NT2/D1 (cell line): Measurements from ENCODE around the gene BRD1.

ENCODE experiments used
- DNase-seq: peaks from one replicate; pipeline ENCODE4 v3.0.0-alpha.2; 2011; ENCODE audit warnings: low read depth, low spot score
- H3K27me3 ChIP-seq: 2 replicates; pipeline ENCODE4 v1.6.0; 2011; ENCODE audit warnings: mild to moderate bottlenecking; ENCODE audit not compliant: insufficient read length, insufficient read depth
- H3K36me3 ChIP-seq: 2 replicates; pipeline ENCODE4 v1.6.1; 2011; ENCODE audit warnings: mild to moderate bottlenecking, low read length, mixed read lengths; ENCODE audit not compliant: insufficient read depth, insufficient read length
- H3K4me1 ChIP-seq: 2 replicates; pipeline ENCODE4 v1.5.1; 2011; ENCODE audit not compliant: insufficient read depth, insufficient read length
- H3K4me3 ChIP-seq: 2 replicates; pipeline ENCODE4 v1.5.1; 2011; ENCODE audit warnings: low read depth; ENCODE audit not compliant: insufficient read length
- H3K9ac ChIP-seq: 2 replicates; pipeline ENCODE4 v1.6.0; 2011; ENCODE audit warnings: low read depth; ENCODE audit not compliant: insufficient read length
- H3K9me3 ChIP-seq: 2 replicates; pipeline ENCODE4 v1.5.1; 2011; ENCODE audit warnings: mild to moderate bottlenecking, low read length; ENCODE audit not compliant: insufficient read depth
- SUZ12 ChIP-seq: IDR thresholded peaks from 2 replicates; pipeline ENCODE4 v1.6.1; 2011; ENCODE audit not compliant: insufficient read length, insufficient read depth; ENCODE audit errors: extremely low read depth
- YY1 ChIP-seq: IDR thresholded peaks from 2 replicates; pipeline ENCODE4 v1.6.1; 2011; ENCODE audit not compliant: insufficient read length, insufficient read depth
- ZNF274 ChIP-seq: IDR thresholded peaks from 2 replicates; pipeline ENCODE4 v1.6.1; 2011; ENCODE audit warnings: mild to moderate bottlenecking, low read depth, low read length

Gene BRD1

DNA sequence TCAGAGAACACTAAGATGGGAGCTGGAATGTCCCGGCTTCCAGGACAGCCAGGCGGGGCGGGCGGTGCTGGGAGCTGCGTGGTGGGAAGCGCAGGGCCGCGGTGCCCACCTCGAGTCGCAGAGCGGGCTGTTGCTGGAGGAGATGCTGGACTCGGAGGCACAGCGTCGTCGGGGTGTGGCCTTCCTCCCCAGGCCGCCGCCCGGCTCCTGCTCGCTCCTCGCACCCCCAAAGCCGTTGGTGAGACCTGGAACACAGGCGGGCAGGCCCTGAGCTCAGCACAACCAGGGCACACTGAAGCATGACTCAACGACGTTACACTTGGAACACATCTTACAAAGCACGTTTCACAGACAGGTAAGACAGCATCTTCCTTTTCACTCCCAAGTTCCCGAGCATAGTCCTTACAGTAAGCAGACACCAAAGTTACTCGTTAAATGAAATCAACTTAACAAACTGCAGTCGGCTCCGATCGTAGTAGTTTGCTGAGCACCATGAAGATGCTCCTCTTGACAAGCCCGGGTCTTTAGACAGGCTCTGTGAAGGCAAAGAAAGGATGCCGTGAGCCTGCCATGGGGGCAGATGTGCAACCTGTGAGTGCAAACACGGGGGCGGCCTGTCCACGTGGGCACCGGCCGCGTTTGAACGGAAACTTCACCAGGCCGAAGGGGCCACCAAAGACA lies 50.0 kb downstream of the BRD1 start:
- Histone ChIP-seq H3K4me1 (peaks cover 4% of the 10 kb centered on the region), H3K36me3 (peaks cover 78% of the 10 kb centered on the region), H3K27me3 (no peaks in the 10 kb centered on the region), H3K9ac (no peak overlapping the region), H3K9me3 (no peaks in the 10 kb centered on the region), H3K4me3 (no peak overlapping the region)
- TF ChIP-seq SUZ12 (no peak), YY1 (no peak), ZNF274 (no peak)
- DNase-seq: no peak

GRCh38 chr22:49776891-49777290 lies 50.8 kb downstream of the BRD1 start:
- Histone ChIP-seq H3K4me1 (peaks cover 4% of the 10 kb centered on the region), H3K27me3 (no peaks in the 10 kb centered on the region), H3K9ac (no peak overlapping the region), H3K4me3 (no peak overlapping the region), H3K36me3 (peaks cover 82% of the 10 kb centered on the region), H3K9me3 (no peaks in the 10 kb centered on the region)
- DNase-seq: no peak
- TF ChIP-seq SUZ12: no peak

- TF ChIP-seq YY1 (no peak), SUZ12 (no peak), ZNF274 (no peak)
- H3K4me1 ChIP-seq: peaks cover 4% of the 10 kb centered on the region
- no peak for DNase-seq
- H3K9ac ChIP-seq: no peak overlapping the region
- H3K36me3 ChIP-seq: peaks cover 73% of the 10 kb centered on the region
- no peaks in the 10 kb centered on the region for H3K9me3 ChIP-seq
- no peak overlapping the region for H3K4me3 ChIP-seq
- H3K27me3 ChIP-seq: no peaks in the 10 kb centered on the region
Measured at GRCh38 chr22:49775867-49776511, 51.7 kb downstream of the BRD1 start.

GRCh38 chr22:49775191-49775866 lies 52.3 kb downstream of the BRD1 start:
- H3K36me3 ChIP-seq: peaks cover 68% of the 10 kb centered on the region

GRCh38 chr22:49774499-49775151 lies 53.0 kb downstream of the BRD1 start:
- H3K27me3 ChIP-seq: no peaks in the 10 kb centered on the region
- H3K9ac ChIP-seq: no peak overlapping the region
- no peak for DNase-seq
- no peaks in the 10 kb centered on the region for H3K4me1 ChIP-seq
- TF ChIP-seq YY1 (no peak), SUZ12 (no peak)
- no peak overlapping the region for H3K4me3 ChIP-seq
- peaks cover 61% of the 10 kb centered on the region for H3K36me3 ChIP-seq
- no peaks in the 10 kb centered on the region for H3K9me3 ChIP-seq

More at GRCh38 chr22:49775191-49775866, 52.3 kb downstream of the BRD1 start:
- Histone ChIP-seq H3K9me3 (no peaks in the 10 kb centered on the region), H3K4me1 (peaks cover 4% of the 10 kb centered on the region), H3K9ac (no peak overlapping the region), H3K27me3 (no peaks in the 10 kb centered on the region), H3K4me3 (no peak overlapping the region)
- no peak for DNase-seq
- TF ChIP-seq ZNF274 (no peak), YY1 (no peak), SUZ12 (no peak)

GRCh38 chr22:49774046-49774445 lies 53.6 kb downstream of the BRD1 start:
- DNase-seq: no peak
- Histone ChIP-seq H3K4me1 (no peaks in the 10 kb centered on the region), H3K9me3 (no peaks in the 10 kb centered on the region), H3K27me3 (no peaks in the 10 kb centered on the region), H3K36me3 (peaks cover 57% of the 10 kb centered on the region), H3K9ac (no peak overlapping the region), H3K4me3 (no peak overlapping the region)
- TF ChIP-seq ZNF274 (no peak), YY1 (no peak), SUZ12 (no peak)

DNA sequence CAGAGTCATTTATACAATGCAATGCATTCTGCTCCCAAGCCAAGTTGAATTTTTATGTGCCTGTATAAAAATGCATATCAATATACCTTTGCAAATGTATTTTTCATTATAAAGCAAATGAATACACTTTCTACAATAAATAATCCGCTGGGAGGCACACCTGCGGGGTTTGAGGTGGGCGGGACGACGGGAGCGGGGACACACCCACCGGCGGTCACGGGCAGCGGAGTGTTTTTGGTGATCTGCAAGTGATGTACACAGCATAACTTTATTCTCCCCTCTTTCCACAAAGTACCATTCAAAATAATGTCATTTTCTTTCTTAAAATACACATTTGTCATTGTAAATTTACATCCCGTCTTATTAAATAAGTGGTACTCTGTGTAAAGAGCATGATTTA lies 54.1 kb downstream of the BRD1 start:
- DNase-seq: no peak
- Histone ChIP-seq H3K4me3 (no peak overlapping the region), H3K9me3 (no peaks in the 10 kb centered on the region), H3K4me1 (no peaks in the 10 kb centered on the region), H3K27me3 (no peaks in the 10 kb centered on the region), H3K36me3 (peaks cover 54% of the 10 kb centered on the region), H3K9ac (no peak overlapping the region)
- TF ChIP-seq SUZ12: no peak
- TF ChIP-seq YY1: no peak
- no peak for TF ChIP-seq ZNF274
